NCI-H69 (cell line): Measurements from ENCODE around the gene TCEAL4.

Experiments used
- DNase-seq: peaks from one replicate; lab custom pipeline; 2025; lab: John Stamatoyannopoulos, UW

Gene TCEAL4

GRCh38 chrX:103585411-103586313 lies at the start of gene TCEAL4:
Gene TCEAL4, plus strand, starts transcription at chrX:103585515. Its CDS starts 1,161 bp downstream, at chrX:103586676.
- peak; percentile 72 for DNase-seq

- no peak for DNase-seq
Observed at GRCh38 chrX:103536071-103536470, 49.2 kb upstream of the TCEAL4 start.

- no peak for DNase-seq
Observed at GRCh38 chrX:103536732-103537131, 48.6 kb upstream of the TCEAL4 start.

- DNase-seq, result no peak
Observed at GRCh38 chrX:103537871-103538387, 47.4 kb upstream of the TCEAL4 start.

- DNase-seq, result no peak
Observed at GRCh38 chrX:103538728-103539127, 46.6 kb upstream of the TCEAL4 start.

- DNase-seq, result no peak
Observed at GRCh38 chrX:103539695-103540094, 45.6 kb upstream of the TCEAL4 start.

GRCh38 chrX:103540145-103540544 lies 45.2 kb upstream of the TCEAL4 start:
- no peak for DNase-seq

GRCh38 chrX:103549916-103550315 lies 35.4 kb upstream of the TCEAL4 start:
- DNase-seq, result no peak

- no peak for DNase-seq
Observed at GRCh38 chrX:103550415-103551051, 34.8 kb upstream of the TCEAL4 start.

GRCh38 chrX:103552236-103552635 lies 33.1 kb upstream of the TCEAL4 start:
- no peak for DNase-seq

GRCh38 chrX:103554687-103555424 lies 30.5 kb upstream of the TCEAL4 start:
- DNase-seq, result no peak

GRCh38 chrX:103556963-103557612 lies 28.2 kb upstream of the TCEAL4 start:
- peak; percentile 1 for DNase-seq

GRCh38 chrX:103560256-103560655 lies 25.1 kb upstream of the TCEAL4 start:
- DNase-seq, result no peak

- no peak for DNase-seq
Observed at GRCh38 chrX:103562801-103563200, 22.5 kb upstream of the TCEAL4 start.

- DNase-seq, result no peak
Observed at GRCh38 chrX:103565197-103565596, 20.1 kb upstream of the TCEAL4 start.

GRCh38 chrX:103565752-103566151 lies 19.6 kb upstream of the TCEAL4 start:
- no peak for DNase-seq

- DNase-seq, result no peak
Observed at GRCh38 chrX:103571121-103571520, 14.2 kb upstream of the TCEAL4 start.

- no peak for DNase-seq
Observed at GRCh38 chrX:103571726-103572125, 13.6 kb upstream of the TCEAL4 start.

GRCh38 chrX:103573202-103573601 lies 12.1 kb upstream of the TCEAL4 start:
- DNase-seq, result peak; percentile 28

GRCh38 chrX:103584596-103584995 lies 719 bp upstream of the TCEAL4 start:
- peak; percentile 60 for DNase-seq

- no peak for DNase-seq
Observed at GRCh38 chrX:103586314-103586646, 965 bp downstream of the TCEAL4 start.

GRCh38 chrX:103586659-103587058 lies 1.3 kb downstream of the TCEAL4 start:
- DNase-seq, result no peak
